ENCODE results near the gene TRPM6. TPM values are rescaled to one million over a fixed set of nuclear protein-coding genes. Genes with fewer than 3 reads are reported as not detected.
"Not testable (repeated sequence)": the region's sequence is repeated elsewhere in the genome, so short reads cannot be mapped to it uniquely, and the experiment has no call there.

Gene TRPM6
- polyA plus RNA-seq, 1 experiment: 0.02 TPM

DNA sequence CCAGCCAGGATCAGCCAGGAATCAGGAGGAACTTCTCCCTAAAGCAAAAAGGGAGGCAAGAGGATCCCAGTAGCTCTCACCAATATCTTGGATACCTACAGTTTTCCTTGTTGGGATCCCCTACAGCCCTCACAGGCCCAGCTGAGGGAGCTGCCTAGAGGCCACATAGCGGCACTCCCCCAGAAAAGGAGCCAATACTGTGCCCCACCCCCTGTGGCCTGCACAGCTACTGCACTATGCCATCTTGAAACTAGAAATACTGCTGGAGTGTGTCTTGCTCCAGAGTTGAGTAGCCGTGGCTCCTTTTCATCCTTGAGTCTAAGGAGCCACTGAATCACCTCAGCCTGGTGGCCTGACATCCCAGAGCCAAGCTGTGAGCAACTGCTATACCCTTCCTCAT is 22.3 kb upstream of the TRPM6 start:
- DNase-seq (ENCODE audit: low read depth): no peak
- Histone ChIP-seq H3K36me3 (ENCODE audit: control insufficient read depth, insufficient read depth, low read length) (no peaks in the 10 kb centered on the region), H3K27me3 (ENCODE audit: control insufficient read depth, insufficient read depth, low read length) (no peaks in the 10 kb centered on the region), H3K4me3 (ENCODE audit: low read depth, low read length) (no peak overlapping the region)
- CTCF ChIA-PET: interaction anchor here (1.2 kb wide), 1 partner anchor 12 kb away, joined by 3 read pairs; no protein-coding TSS in a partner anchor
- TF ChIP-seq, protein P1, sequence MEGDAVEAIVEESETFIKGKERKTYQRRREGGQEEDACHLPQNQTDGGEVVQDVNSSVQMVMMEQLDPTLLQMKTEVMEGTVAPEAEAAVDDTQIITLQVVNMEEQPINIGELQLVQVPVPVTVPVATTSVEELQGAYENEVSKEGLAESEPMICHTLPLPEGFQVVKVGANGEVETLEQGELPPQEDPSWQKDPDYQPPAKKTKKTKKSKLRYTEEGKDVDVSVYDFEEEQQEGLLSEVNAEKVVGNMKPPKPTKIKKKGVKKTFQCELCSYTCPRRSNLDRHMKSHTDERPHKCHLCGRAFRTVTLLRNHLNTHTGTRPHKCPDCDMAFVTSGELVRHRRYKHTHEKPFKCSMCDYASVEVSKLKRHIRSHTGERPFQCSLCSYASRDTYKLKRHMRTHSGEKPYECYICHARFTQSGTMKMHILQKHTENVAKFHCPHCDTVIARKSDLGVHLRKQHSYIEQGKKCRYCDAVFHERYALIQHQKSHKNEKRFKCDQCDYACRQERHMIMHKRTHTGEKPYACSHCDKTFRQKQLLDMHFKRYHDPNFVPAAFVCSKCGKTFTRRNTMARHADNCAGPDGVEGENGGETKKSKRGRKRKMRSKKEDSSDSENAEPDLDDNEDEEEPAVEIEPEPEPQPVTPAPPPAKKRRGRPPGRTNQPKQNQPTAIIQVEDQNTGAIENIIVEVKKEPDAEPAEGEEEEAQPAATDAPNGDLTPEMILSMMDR (IDR thresholded peaks at IDR 0.05; ENCODE audit: insufficient read depth, low read depth, low read length): no peak
- POLR2A ChIA-PET: no interaction called here

DNA sequence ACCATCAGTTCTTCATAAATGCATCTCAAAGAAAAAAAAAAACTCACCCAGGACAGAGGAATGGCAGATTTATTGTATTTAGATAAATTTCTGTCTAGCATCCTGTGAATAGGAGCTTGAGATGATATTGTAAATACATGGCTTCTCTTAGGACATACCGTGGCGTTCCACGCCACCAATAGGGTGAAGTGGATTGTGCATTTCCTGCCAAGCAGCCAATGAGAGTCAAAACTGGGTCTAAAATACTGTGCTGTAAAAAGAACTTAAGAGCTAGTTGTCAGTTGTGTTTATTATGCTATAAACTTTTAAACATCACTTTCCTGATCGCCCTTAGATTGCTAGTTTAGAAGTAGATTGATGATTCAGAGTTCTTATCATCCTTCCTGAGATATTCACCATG is 20.9 kb upstream of the TRPM6 start:
- ChIA-PET CTCF (interaction anchor here (0.6 kb wide), 1 partner anchor 39 kb away, joined by 3 read pairs; no protein-coding TSS in a partner anchor), POLR2A (no interaction called here)
- no peaks in the 10 kb centered on the region for H3K36me3 ChIP-seq (ENCODE audit: control insufficient read depth, insufficient read depth, low read length)
- TF ChIP-seq, protein P1 (IDR thresholded peaks at IDR 0.05; ENCODE audit: insufficient read depth, low read depth, low read length): no peak
- no peak for DNase-seq (ENCODE audit: low read depth)
- H3K27me3 ChIP-seq (ENCODE audit: control insufficient read depth, insufficient read depth, low read length): no peaks in the 10 kb centered on the region
- H3K4me3 ChIP-seq (ENCODE audit: low read depth, low read length): no peak overlapping the region

DNA sequence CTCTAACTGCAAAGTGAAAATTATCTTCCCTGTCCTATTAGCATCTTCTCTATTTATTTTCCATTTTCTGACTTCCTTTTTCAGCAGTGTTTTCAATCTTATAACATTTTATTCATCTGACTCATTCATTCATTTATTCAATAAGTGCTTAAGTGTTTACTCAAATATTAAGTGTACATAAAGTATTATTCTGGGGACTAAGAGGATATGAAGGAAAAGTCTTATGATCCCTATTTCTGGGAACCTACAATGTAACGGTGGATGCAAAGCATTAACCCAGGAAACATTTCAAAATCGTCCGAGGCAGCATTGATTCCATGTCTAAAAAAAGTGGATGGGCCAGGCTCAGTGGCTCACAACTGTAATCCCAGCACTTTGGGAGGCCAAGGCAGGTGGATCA is 19.4 kb upstream of the TRPM6 start:
- POLR2A ChIA-PET: no interaction called here
- Histone ChIP-seq H3K4me3 (ENCODE audit: low read depth, low read length) (no peak overlapping the region), H3K27me3 (ENCODE audit: control insufficient read depth, insufficient read depth, low read length) (no peaks in the 10 kb centered on the region), H3K36me3 (ENCODE audit: control insufficient read depth, insufficient read depth, low read length) (no peaks in the 10 kb centered on the region)
- TF ChIP-seq, protein P1 (IDR thresholded peaks at IDR 0.05; ENCODE audit: insufficient read depth, low read depth, low read length): no peak
- CTCF ChIA-PET: no interaction called here
- DNase-seq (ENCODE audit: low read depth): no peak

DNA sequence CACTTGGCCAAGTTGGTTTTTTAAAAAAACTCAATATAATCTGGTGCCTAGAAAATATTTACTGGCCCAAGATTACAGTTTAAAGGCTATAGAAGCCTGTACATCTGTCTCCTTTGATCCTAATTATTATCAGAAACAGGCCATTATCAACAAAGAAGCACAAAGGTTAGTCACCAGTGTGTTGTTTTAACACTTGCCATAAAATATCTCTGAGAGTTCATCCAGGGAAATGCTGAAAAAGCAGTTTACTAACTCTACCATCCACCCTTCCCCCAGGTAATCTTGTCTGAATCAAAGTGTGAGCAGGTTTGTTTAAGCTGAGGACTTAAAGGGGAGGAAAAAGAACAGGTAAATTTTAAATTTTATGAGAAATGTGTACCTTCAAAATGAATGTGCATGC is 13.3 kb upstream of the TRPM6 start:
- Histone ChIP-seq H3K4me3 (ENCODE audit: low read depth, low read length) (no peak overlapping the region), H3K36me3 (ENCODE audit: control insufficient read depth, insufficient read depth, low read length) (no peaks in the 10 kb centered on the region), H3K27me3 (ENCODE audit: control insufficient read depth, insufficient read depth, low read length) (no peaks in the 10 kb centered on the region)
- CTCF ChIA-PET: no interaction called here
- TF ChIP-seq, protein P1 (IDR thresholded peaks at IDR 0.05; ENCODE audit: insufficient read depth, low read depth, low read length): no peak
- no peak for DNase-seq (ENCODE audit: low read depth)
- POLR2A ChIA-PET: no interaction called here

DNA sequence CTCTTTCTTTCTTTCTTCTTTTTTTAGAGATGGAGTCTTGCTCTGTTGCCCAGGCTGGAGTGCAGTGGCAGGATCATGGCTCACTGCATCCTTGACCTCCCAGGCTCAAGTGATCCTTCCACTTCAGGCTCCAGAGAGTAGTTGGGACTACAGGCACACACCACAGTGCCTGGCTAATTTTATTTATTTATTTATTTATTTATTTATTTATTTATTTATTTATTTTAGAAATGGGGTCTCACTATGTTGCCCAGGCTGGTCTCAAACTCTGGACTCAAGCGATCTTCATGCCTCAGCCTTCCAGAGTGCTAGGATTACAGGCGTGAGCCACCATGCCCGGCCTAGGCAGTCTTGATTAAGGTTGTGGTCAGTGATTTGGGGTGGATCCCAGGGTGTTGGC is 728 bp upstream of the TRPM6 start:
- CTCF ChIA-PET: not testable (repeated sequence)

DNA sequence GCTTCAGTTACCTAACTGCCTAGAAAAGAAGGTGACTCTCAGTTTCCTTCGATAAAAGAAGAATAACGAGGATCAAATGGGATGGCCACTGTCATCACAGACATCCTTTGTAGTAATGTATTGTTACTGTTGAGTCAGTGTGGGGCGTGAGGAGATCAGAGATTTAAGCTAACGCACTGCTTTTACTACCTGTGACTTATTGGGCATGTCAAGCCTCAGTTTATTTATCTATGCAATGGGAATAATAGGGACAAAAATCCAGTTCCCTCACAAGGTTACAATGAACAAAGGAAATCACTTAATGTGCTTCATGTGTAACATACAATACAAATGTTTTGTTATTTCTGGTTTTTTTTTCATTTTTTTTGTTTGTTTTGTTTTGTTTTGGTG is 255 bp upstream of the TRPM6 start:
- ChIA-PET POLR2A (no interaction called here), CTCF (interaction anchor here (0.7 to 1.2 kb wide), 2 partner anchors 48 to 112 kb away, joined by 3 read pairs; no protein-coding TSS in a partner anchor)
- H3K36me3 ChIP-seq (ENCODE audit: control insufficient read depth, insufficient read depth, low read length): no peaks in the 10 kb centered on the region
- DNase-seq (ENCODE audit: low read depth): no peak
- TF ChIP-seq, protein P1 (IDR thresholded peaks at IDR 0.05; ENCODE audit: insufficient read depth, low read depth, low read length): no peak
- H3K27me3 ChIP-seq (ENCODE audit: control insufficient read depth, insufficient read depth, low read length): no peaks in the 10 kb centered on the region
- H3K4me3 ChIP-seq (ENCODE audit: low read depth, low read length): no peak overlapping the region

More for the DNA sequence above, 728 bp upstream of the TRPM6 start:
- DNase-seq (ENCODE audit: low read depth); H3K4me3 ChIP-seq (ENCODE audit: low read depth, low read length); H3K27me3 ChIP-seq (ENCODE audit: control insufficient read depth, insufficient read depth, low read length); POLR2A ChIA-PET; H3K36me3 ChIP-seq (ENCODE audit: control insufficient read depth, insufficient read depth, low read length): not testable (repeated sequence)

All from BJ (cell line).